ENCODE measurements around the gene SPTY2D1. TPM values are rescaled to one million over a fixed set of nuclear protein-coding genes. Genes with fewer than 3 reads are reported as not detected.
A peak's percentile ranks its signal among the peaks of the same experiment; 100 is the strongest.
"Not testable (repeated sequence)": the region's sequence is repeated elsewhere in the genome, so short reads cannot be mapped to it uniquely, and the experiment has no call there.

SPTY2D1 gene
- polyA plus RNA-seq, 2 donors: 3.2 to 5.8 TPM

DNA sequence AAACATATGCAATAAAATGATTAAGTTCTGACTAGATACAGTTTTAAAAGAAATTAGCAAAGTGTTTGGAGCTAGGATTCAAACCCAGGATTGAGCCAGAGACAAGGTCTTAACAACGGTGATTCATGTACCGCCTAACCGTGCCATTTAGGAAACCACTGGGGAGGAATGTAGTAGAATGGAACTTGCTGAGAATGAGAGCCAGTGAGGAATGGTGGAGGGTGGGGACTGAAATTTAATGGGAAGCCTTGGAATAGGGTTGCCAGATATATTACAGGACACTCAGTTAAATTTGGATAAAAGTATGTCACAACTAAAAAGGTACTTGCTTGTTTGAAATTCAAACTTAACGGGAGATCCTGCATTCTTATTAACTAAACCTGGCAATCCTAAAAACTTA, 34.0 kb upstream of the SPTY2D1 start:
- no peak overlapping the region for H3K4me3 ChIP-seq (ENCODE audit: low read depth in 1 of 2, low read length in 2 of 2)
- no peak overlapping the region for H3K27ac ChIP-seq (ENCODE audit: low read depth in 2 of 2, low read length in 1 of 2)
- 82% methylated on average over 4 of the region's 4 CpGs for WGBS, 2 donors

GRCh38 chr11:18665353-18665872, 31.3 kb upstream of the SPTY2D1 start:
- not testable (repeated sequence) for H3K9me3 ChIP-seq (ENCODE audit: control insufficient read depth in 2 of 2, insufficient read depth in 1 of 2, low read depth in 1 of 2, low read length in 1 of 2); H3K4me1 ChIP-seq (ENCODE audit: control insufficient read depth in 2 of 2, insufficient read depth in 2 of 2, low read length in 1 of 2); H3K27me3 ChIP-seq (ENCODE audit: control insufficient read depth in 1 of 2, insufficient read depth in 2 of 2, low read length in 2 of 2); H3K4me3 ChIP-seq (ENCODE audit: low read depth in 1 of 2, low read length in 2 of 2); H3K27ac ChIP-seq (ENCODE audit: low read depth in 2 of 2, low read length in 1 of 2); H3K36me3 ChIP-seq (ENCODE audit: control insufficient read depth in 2 of 2, insufficient read depth in 2 of 2, low read length in 1 of 2)
- 61 to 87% methylated on average over 10 of the region's 10 CpGs for WGBS, 2 donors

More for the DNA sequence above, 34.0 kb upstream of the SPTY2D1 start:
- no peaks in the 10 kb centered on the region for H3K27me3 ChIP-seq (ENCODE audit: control insufficient read depth in 1 of 2, insufficient read depth in 2 of 2, low read length in 2 of 2)
- no peaks in the 10 kb centered on the region for H3K9me3 ChIP-seq (ENCODE audit: control insufficient read depth in 2 of 2, insufficient read depth in 1 of 2, low read depth in 1 of 2, low read length in 1 of 2)
- H3K36me3 ChIP-seq (ENCODE audit: control insufficient read depth in 2 of 2, insufficient read depth in 2 of 2, low read length in 1 of 2): no peaks in the 10 kb centered on the region
- H3K4me1 ChIP-seq (ENCODE audit: control insufficient read depth in 2 of 2, insufficient read depth in 2 of 2, low read length in 1 of 2): no peaks in the 10 kb centered on the region

- Histone ChIP-seq H3K4me1 (ENCODE audit: control insufficient read depth in 2 of 2, insufficient read depth in 2 of 2, low read length in 1 of 2) (no peaks in the 10 kb centered on the region), H3K4me3 (ENCODE audit: low read depth in 1 of 2, low read length in 2 of 2) (no peak overlapping the region), H3K36me3 (ENCODE audit: control insufficient read depth in 2 of 2, insufficient read depth in 2 of 2, low read length in 1 of 2) (no peaks in the 10 kb centered on the region), H3K9me3 (ENCODE audit: control insufficient read depth in 2 of 2, insufficient read depth in 1 of 2, low read depth in 1 of 2, low read length in 1 of 2) (no peaks in the 10 kb centered on the region), H3K27ac (ENCODE audit: low read depth in 2 of 2, low read length in 1 of 2) (no peak overlapping the region), H3K27me3 (ENCODE audit: control insufficient read depth in 1 of 2, insufficient read depth in 2 of 2, low read length in 2 of 2) (no peaks in the 10 kb centered on the region)
- 85 to 88% methylated on average over 5 of the region's 5 CpGs for WGBS, 2 donors
Measured at GRCh38 chr11:18657673-18658072, 23.5 kb upstream of the SPTY2D1 start.

DNA sequence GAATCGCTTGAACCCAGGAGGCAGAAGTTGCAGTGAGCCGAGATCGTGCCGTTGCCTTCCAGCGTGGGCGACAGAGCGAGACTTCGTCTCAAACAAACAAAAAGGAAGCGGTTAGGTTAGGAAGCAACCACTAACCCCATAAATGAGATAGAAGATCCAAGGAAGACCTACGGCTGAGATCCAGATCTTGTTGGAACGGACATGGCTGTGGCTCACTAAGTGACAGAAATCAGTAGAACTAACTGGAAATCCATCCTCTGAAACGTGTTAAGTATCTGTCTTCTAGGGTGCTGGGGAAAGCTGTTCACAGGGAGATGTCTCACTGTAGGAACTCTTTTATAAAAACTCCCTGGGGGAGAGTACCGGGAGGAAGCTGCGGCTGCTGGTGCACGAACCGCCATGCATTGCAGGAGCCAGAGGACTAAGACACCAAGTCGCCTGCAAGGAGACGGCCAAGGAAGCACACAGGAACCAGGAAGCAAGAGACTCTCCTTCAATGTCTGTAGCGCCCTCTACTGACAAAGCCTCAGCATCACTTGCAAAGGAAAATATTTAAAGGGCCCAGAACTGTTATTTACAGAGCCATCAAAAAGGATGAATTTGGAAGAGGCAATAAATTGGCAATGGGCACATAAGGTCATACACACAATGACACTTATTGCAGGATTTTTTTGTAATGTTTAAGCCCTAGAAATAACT, 16.9 kb upstream of the SPTY2D1 start:
- H3K36me3 ChIP-seq (ENCODE audit: control insufficient read depth in 2 of 2, insufficient read depth in 2 of 2, low read length in 1 of 2): no peaks in the 10 kb centered on the region
- WGBS, 2 donors: 74 to 75% methylated on average over 19 of the region's 19 CpGs
- H3K9me3 ChIP-seq (ENCODE audit: control insufficient read depth in 2 of 2, insufficient read depth in 1 of 2, low read depth in 1 of 2, low read length in 1 of 2): no peaks in the 10 kb centered on the region

GRCh38 chr11:18650353-18650752, 16.2 kb upstream of the SPTY2D1 start:
- no peak overlapping the region for H3K27ac ChIP-seq (ENCODE audit: low read depth in 2 of 2, low read length in 1 of 2)
- no peaks in the 10 kb centered on the region for H3K27me3 ChIP-seq (ENCODE audit: control insufficient read depth in 1 of 2, insufficient read depth in 2 of 2, low read length in 2 of 2)
- H3K4me1 ChIP-seq (ENCODE audit: control insufficient read depth in 2 of 2, insufficient read depth in 2 of 2, low read length in 1 of 2): no peaks in the 10 kb centered on the region
- H3K9me3 ChIP-seq (ENCODE audit: control insufficient read depth in 2 of 2, insufficient read depth in 1 of 2, low read depth in 1 of 2, low read length in 1 of 2): no peaks in the 10 kb centered on the region
- no peaks in the 10 kb centered on the region for H3K36me3 ChIP-seq (ENCODE audit: control insufficient read depth in 2 of 2, insufficient read depth in 2 of 2, low read length in 1 of 2)
- WGBS, 2 donors: 66 to 79% methylated on average over 4 of the region's 4 CpGs
- no peak overlapping the region for H3K4me3 ChIP-seq (ENCODE audit: low read depth in 1 of 2, low read length in 2 of 2)

More for the DNA sequence above, 16.9 kb upstream of the SPTY2D1 start:
- no peak overlapping the region for H3K27ac ChIP-seq (ENCODE audit: low read depth in 2 of 2, low read length in 1 of 2)
- no peak overlapping the region for H3K4me3 ChIP-seq (ENCODE audit: low read depth in 1 of 2, low read length in 2 of 2)
- H3K4me1 ChIP-seq (ENCODE audit: control insufficient read depth in 2 of 2, insufficient read depth in 2 of 2, low read length in 1 of 2): no peaks in the 10 kb centered on the region
- H3K27me3 ChIP-seq (ENCODE audit: control insufficient read depth in 1 of 2, insufficient read depth in 2 of 2, low read length in 2 of 2): no peaks in the 10 kb centered on the region

- H3K4me1 ChIP-seq (ENCODE audit: control insufficient read depth in 2 of 2, insufficient read depth in 2 of 2, low read length in 1 of 2); H3K4me3 ChIP-seq (ENCODE audit: low read depth in 1 of 2, low read length in 2 of 2); H3K36me3 ChIP-seq (ENCODE audit: control insufficient read depth in 2 of 2, insufficient read depth in 2 of 2, low read length in 1 of 2); H3K27ac ChIP-seq (ENCODE audit: low read depth in 2 of 2, low read length in 1 of 2); H3K27me3 ChIP-seq (ENCODE audit: control insufficient read depth in 1 of 2, insufficient read depth in 2 of 2, low read length in 2 of 2); H3K9me3 ChIP-seq (ENCODE audit: control insufficient read depth in 2 of 2, insufficient read depth in 1 of 2, low read depth in 1 of 2, low read length in 1 of 2): not testable (repeated sequence)
- 70 to 83% methylated on average over 4 of the region's 4 CpGs for WGBS, 2 donors
Measured at GRCh38 chr11:18643034-18643433, 8.9 kb upstream of the SPTY2D1 start.

GRCh38 chr11:18641677-18642076, 7.5 kb upstream of the SPTY2D1 start:
- 32% methylated on average over 1 of the region's 1 CpG for WGBS, 2 donors
- no peaks in the 10 kb centered on the region for H3K36me3 ChIP-seq (ENCODE audit: control insufficient read depth in 2 of 2, insufficient read depth in 2 of 2, low read length in 1 of 2)
- H3K27me3 ChIP-seq (ENCODE audit: control insufficient read depth in 1 of 2, insufficient read depth in 2 of 2, low read length in 2 of 2): no peaks in the 10 kb centered on the region
- no peak overlapping the region for H3K4me3 ChIP-seq (ENCODE audit: low read depth in 1 of 2, low read length in 2 of 2)
- H3K9me3 ChIP-seq (ENCODE audit: control insufficient read depth in 2 of 2, insufficient read depth in 1 of 2, low read depth in 1 of 2, low read length in 1 of 2): no peaks in the 10 kb centered on the region
- no peaks in the 10 kb centered on the region for H3K4me1 ChIP-seq (ENCODE audit: control insufficient read depth in 2 of 2, insufficient read depth in 2 of 2, low read length in 1 of 2)
- no peak overlapping the region for H3K27ac ChIP-seq (ENCODE audit: low read depth in 2 of 2, low read length in 1 of 2)

GRCh38 chr11:18633256-18634139, 644 bp downstream of the SPTY2D1 start:
- Histone ChIP-seq H3K27ac (ENCODE audit: low read depth in 2 of 2, low read length in 1 of 2) (peak overlapping the region; percentile 71 to 98), H3K9me3 (ENCODE audit: control insufficient read depth in 2 of 2, insufficient read depth in 1 of 2, low read depth in 1 of 2, low read length in 1 of 2) (no peaks in the 10 kb centered on the region), H3K4me1 (ENCODE audit: control insufficient read depth in 2 of 2, insufficient read depth in 2 of 2, low read length in 1 of 2) (no peaks in the 10 kb centered on the region), H3K36me3 (ENCODE audit: control insufficient read depth in 2 of 2, insufficient read depth in 2 of 2, low read length in 1 of 2) (no peaks in the 10 kb centered on the region), H3K4me3 (ENCODE audit: low read depth in 1 of 2, low read length in 2 of 2) (peak overlapping the region; percentile 77 to 99), H3K27me3 (ENCODE audit: control insufficient read depth in 1 of 2, insufficient read depth in 2 of 2, low read length in 2 of 2) (no peaks in the 10 kb centered on the region)
- WGBS, 2 donors: 7 to 10% methylated on average over 31 of the region's 31 CpGs

- H3K4me1 ChIP-seq (ENCODE audit: control insufficient read depth in 2 of 2, insufficient read depth in 2 of 2, low read length in 1 of 2): no peaks in the 10 kb centered on the region
- no peaks in the 10 kb centered on the region for H3K9me3 ChIP-seq (ENCODE audit: control insufficient read depth in 2 of 2, insufficient read depth in 1 of 2, low read depth in 1 of 2, low read length in 1 of 2)
- H3K27me3 ChIP-seq (ENCODE audit: control insufficient read depth in 1 of 2, insufficient read depth in 2 of 2, low read length in 2 of 2): no peaks in the 10 kb centered on the region
- no peaks in the 10 kb centered on the region for H3K36me3 ChIP-seq (ENCODE audit: control insufficient read depth in 2 of 2, insufficient read depth in 2 of 2, low read length in 1 of 2)
- no peak overlapping the region for H3K27ac ChIP-seq (ENCODE audit: low read depth in 2 of 2, low read length in 1 of 2)
- H3K4me3 ChIP-seq (ENCODE audit: low read depth in 1 of 2, low read length in 2 of 2): peak overlapping the region in 1 of 2 donors; percentile 99
- 37 to 43% methylated on average over 2 of the region's 2 CpGs for WGBS, 2 donors
Measured at GRCh38 chr11:18632841-18633240, 1.3 kb downstream of the SPTY2D1 start.

Data from esophagus (tissue), 2 donors.